Nephron (organoid): ENCODE results near the gene ARHGEF25.

Source experiments
- H3K27ac Mint-ChIP-seq, 3 experiments: 2 replicates each; pipeline ENCODE4 v1.8.0; 2020; ENCODE audit warnings: mixed read lengths in 3 of 3, mild to moderate bottlenecking in 2 of 3, moderate library complexity in 1 of 3
- H3K27me3 Mint-ChIP-seq: 2 replicates; pipeline ENCODE4 v1.8.0; 2021; ENCODE audit warnings: low read depth, mild to moderate bottlenecking, moderate library complexity, mixed read lengths
- H3K36me3 Mint-ChIP-seq: 2 replicates; pipeline ENCODE4 v1.8.0; 2020; ENCODE audit warnings: low read depth, mixed read lengths
- H3K4me1 Mint-ChIP-seq: 2 replicates; pipeline ENCODE4 v1.8.0; 2020; ENCODE audit warnings: mixed read lengths
- H3K4me3 Mint-ChIP-seq, 3 experiments: 2 replicates each; pipeline ENCODE4 v1.8.0; 2020; ENCODE audit warnings: mild to moderate bottlenecking in 3 of 3, mixed read lengths in 3 of 3, moderate library complexity in 2 of 3
- H3K9me3 Mint-ChIP-seq: 2 replicates; pipeline ENCODE4 v1.8.0; 2020; ENCODE audit warnings: mixed read lengths
- TF ChIP-seq, protein P1 (sequence below), 3 experiments: fragments of 200-600 bp; sonication (generic); IDR thresholded peaks; one replicate each; pipeline ENCODE4 v1.5.0; 2021; ENCODE audit warnings: antibody characterized with exemption in 3 of 3; ENCODE audit not compliant: unreplicated experiment in 3 of 3

The ARHGEF25 gene

DNA sequence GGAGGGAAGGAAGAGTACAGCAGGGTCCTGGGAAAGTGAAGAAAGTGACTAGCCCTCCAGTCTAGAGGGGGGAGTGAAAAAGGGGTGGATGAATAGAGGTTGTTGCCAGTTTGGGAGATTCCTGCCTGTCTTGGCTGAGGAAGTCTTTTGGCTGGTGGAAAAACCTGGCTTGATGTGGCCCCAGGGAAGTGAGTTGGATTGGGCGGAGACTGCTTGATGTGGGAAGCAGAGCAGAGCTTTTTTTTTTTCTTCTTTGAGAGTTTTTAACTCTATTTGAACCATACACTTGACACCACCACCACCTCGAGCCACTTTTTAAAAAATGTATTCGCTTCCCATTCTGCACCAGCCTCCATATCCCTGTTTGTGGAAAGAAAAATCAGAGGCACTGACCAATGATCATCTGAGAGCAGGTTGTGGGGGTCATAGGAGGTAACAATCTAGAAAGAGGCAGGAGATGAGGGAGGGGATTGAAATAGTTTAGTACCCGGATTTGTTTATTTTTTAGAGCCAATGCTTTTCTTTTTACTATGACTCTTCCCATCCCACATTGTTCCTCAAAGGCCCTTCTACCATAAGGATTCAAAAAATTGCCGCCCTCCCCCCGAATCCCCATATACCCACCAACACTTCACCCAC is 7.3 kb upstream of the ARHGEF25 start:
- peaks cover 4% of the 10 kb centered on the region for H3K27me3 Mint-ChIP-seq
- peak overlapping the region; percentile 92 to 98 (median 97) for H3K27ac Mint-ChIP-seq
- TF ChIP-seq, protein P1, sequence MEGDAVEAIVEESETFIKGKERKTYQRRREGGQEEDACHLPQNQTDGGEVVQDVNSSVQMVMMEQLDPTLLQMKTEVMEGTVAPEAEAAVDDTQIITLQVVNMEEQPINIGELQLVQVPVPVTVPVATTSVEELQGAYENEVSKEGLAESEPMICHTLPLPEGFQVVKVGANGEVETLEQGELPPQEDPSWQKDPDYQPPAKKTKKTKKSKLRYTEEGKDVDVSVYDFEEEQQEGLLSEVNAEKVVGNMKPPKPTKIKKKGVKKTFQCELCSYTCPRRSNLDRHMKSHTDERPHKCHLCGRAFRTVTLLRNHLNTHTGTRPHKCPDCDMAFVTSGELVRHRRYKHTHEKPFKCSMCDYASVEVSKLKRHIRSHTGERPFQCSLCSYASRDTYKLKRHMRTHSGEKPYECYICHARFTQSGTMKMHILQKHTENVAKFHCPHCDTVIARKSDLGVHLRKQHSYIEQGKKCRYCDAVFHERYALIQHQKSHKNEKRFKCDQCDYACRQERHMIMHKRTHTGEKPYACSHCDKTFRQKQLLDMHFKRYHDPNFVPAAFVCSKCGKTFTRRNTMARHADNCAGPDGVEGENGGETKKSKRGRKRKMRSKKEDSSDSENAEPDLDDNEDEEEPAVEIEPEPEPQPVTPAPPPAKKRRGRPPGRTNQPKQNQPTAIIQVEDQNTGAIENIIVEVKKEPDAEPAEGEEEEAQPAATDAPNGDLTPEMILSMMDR (IDR thresholded peaks at IDR 0.05; ENCODE audit: unreplicated experiment in 3 of 3): no peak
- H3K4me3 Mint-ChIP-seq: peak overlapping the region; percentile 83 to 91 (median 88)
- H3K9me3 Mint-ChIP-seq: no peaks in the 10 kb centered on the region
- H3K4me1 Mint-ChIP-seq: peaks cover 43% of the 10 kb centered on the region
- H3K36me3 Mint-ChIP-seq: peaks cover 52% of the 10 kb centered on the region

DNA sequence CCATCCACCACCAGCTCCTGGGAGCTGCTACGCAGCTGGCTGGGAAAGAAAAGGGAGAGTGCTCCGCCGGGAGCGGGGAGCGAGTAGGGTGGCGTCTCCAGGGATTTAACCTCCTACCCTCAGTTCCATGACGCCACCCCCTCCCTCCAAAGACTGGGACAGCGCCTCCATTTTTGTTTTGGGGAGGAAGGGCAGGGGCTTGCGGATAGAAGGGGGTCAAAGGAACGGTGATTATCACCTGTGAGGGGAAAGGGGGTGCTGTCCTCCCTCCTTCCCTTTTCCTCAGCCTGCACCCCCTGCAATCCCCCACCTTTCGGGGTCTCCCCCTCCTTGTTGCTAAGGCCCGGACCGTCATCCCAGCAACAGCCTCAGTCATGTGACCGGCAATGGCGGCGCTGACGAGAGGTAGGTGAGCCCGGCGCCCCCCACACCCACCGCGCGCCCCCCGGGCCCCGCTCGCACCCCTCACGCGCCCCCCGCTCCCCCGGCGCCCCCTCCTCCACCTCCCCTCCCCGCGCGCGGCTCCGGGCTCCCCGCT is 6.7 kb upstream of the ARHGEF25 start, which contains the start of gene DTX3:
Gene DTX3, plus strand, starts transcription at position 371 of the 538 bp plus-strand sequence. CDS start 1,694 bp downstream, outside the sequence.
- Mint-ChIP-seq H3K27ac (peak within 1 kb of the TSS; percentile 92 to 98 (median 97)), H3K27me3 (peaks cover 4% of the 10 kb centered on the region), H3K4me1 (peaks cover 49% of the 10 kb centered on the region), H3K4me3 (peak within 1 kb of the TSS; percentile 83 to 91 (median 88)), H3K36me3 (peaks cover 52% of the 10 kb centered on the region), H3K9me3 (no peaks in the 10 kb centered on the region)
- TF ChIP-seq, protein P1 (IDR thresholded peaks at IDR 0.05; ENCODE audit: unreplicated experiment in 3 of 3): no peak

DNA sequence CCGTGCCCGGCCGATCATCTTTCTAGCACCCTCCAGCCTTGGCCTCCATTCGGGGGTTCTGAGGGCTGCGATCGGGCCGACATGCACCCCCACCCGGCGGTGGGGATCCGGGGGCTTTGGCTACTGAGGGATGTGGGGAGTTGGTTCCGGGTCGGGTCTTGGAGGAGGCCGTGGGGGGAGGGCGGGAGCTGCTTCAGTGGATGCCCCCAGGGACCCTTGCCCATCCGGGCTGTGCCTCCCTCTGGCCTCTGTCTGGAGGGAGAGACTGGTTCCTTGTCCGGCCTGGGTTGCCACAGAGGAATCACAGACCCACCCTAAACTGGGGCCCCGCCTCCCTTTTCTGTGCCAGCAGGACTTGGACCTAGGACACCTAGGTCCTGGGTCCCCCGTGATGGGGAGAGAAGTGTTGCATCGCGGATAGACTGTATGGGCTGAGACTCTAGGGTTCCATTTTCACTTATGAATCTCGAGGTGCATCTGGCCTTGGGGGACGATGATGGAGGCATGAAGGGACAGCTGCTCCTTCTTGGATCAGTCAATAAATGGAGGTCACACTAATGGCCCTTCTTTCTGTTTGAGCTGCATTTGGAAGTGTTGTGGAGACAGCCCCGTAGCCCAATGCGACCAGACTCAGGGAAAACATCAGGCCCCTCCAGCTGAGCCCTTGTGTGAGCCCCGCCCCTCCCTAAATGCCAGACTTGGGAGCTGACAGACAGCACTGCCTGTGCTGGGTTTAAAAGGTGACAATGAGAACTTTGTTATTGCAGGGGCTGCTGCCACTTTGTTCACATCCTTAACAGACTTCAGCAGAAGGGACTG is 6.0 kb upstream of the ARHGEF25 start:
- Mint-ChIP-seq H3K4me1 (peaks cover 53% of the 10 kb centered on the region), H3K27ac (peak overlapping the region; percentile 92 to 98 (median 97)), H3K9me3 (no peaks in the 10 kb centered on the region), H3K4me3 (peak overlapping the region; percentile 83 to 91 (median 88)), H3K36me3 (peaks cover 49% of the 10 kb centered on the region), H3K27me3 (peaks cover 4% of the 10 kb centered on the region)
- TF ChIP-seq, protein P1 (IDR thresholded peaks at IDR 0.05; ENCODE audit: unreplicated experiment in 3 of 3): no peak

DNA sequence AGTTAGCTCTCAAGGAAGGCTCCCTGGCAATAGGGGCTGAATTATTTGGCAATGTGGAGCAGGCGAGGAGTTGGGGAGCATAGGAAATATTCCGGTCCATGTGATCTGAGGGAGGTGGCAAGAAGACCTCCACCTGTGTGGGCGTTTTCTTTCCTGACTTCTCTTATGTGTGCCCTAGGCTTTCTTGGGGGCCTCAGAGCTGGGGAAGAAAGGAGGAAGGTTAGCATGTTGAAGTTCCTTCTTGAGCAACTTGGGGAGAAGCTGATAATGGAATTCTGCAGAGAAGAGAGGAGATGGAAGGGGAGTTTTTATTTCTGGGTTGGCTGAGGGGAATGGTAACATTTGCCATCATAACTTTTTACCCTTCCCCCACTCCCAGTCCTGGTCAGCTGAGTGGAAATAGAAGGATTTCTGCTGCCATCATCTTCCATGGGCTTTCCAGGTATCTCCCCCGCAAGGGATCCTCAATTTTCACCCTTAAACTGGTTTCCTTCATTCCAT is 5.4 kb upstream of the ARHGEF25 start:
- TF ChIP-seq, protein P1 (IDR thresholded peaks at IDR 0.05; ENCODE audit: unreplicated experiment in 3 of 3): no peak
- peak overlapping the region; percentile 83 to 91 (median 88) for H3K4me3 Mint-ChIP-seq
- H3K27me3 Mint-ChIP-seq: peaks cover 4% of the 10 kb centered on the region
- peak overlapping the region; percentile 92 to 98 (median 97) for H3K27ac Mint-ChIP-seq
- H3K36me3 Mint-ChIP-seq: peaks cover 45% of the 10 kb centered on the region
- H3K9me3 Mint-ChIP-seq: no peaks in the 10 kb centered on the region
- H3K4me1 Mint-ChIP-seq: peaks cover 57% of the 10 kb centered on the region

DNA sequence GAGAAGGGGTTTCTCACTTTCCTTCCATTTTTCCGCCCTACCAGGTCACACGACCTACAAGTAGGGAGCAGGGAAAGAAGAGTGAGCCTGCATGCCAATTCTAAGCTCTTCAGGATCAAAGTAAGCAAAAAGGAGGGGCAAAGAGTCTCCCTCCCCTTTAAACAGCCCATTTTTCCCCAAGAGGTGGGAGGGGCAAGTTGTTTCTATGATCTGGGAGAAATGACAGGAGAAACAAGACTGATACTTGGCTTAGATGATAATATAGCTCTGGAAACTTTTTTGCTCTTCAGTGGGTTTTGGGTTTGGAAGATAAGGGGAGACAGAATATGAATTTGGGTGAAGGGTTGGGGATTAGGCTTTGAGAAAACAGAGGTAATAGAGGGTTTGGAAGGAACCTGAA is 4.8 kb upstream of the ARHGEF25 start:
- Mint-ChIP-seq H3K36me3 (peaks cover 42% of the 10 kb centered on the region), H3K9me3 (no peaks in the 10 kb centered on the region), H3K27me3 (peaks cover 4% of the 10 kb centered on the region), H3K4me1 (peaks cover 57% of the 10 kb centered on the region), H3K27ac (peak overlapping the region; percentile 24 to 98 (median 80)), H3K4me3 (peak overlapping the region; percentile 83 to 91 (median 88))
- TF ChIP-seq, protein P1 (IDR thresholded peaks at IDR 0.05; ENCODE audit: unreplicated experiment in 3 of 3): no peak
